Stimulated activated CD8-positive, alpha-beta memory T cell treated with anti-CD3 and anti-CD28 coated beads, Interleukin-2, amount 100 ng/mL, for 1 hour (primary cell): ENCODE data around the gene TPH2.

Experiments used
- DNase-seq, 2 donors: peaks; one replicate each; pipeline ENCODE4 v3.0.0-alpha.2; 2020; ENCODE audit warnings: low read depth in 2 of 2

The TPH2 gene

DNA sequence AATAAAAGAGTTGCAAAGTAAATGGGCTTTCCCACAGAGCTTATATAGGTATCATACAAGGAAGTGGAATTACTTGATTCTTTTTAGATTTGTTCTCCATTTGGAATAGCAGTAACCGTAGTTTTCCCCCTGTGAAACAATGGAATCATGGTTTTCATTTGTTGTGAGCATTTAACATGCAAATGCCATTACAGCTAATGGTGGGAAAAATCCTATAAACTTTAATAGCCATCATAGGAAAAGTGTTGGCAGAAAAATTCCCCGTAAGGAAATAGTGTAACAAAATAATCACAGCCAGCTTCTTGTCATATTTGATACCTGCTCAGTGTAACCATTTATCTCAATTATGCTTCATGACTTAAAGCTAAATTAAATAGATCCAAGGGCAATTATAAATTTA is 95.3 kb downstream of the TPH2 start:
- DNase-seq, result no peak

DNA sequence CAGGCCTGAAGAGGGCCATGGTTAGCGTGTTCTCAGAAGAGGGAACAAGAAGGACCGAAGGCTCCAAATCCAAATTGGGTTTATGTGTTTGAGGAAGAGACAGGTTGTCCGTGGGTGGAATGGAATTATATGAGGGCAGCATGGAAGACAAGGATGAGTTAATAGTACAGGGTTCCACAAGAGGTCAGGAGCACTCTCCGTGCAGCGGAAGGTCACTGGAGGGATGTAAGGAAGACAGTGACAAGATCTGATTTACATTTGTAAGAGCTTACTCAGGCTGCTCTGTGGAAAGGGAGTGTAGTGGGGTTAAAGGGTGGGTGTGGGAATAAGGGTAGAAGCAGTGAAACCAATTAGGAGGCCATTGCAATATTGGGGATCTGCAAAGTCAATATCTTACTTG is 97.0 kb downstream of the TPH2 start:
- DNase-seq, result no peak

GRCh38 chr12:72036393-72036792 is 97.7 kb downstream of the TPH2 start:
- DNase-seq, result no peak

DNA sequence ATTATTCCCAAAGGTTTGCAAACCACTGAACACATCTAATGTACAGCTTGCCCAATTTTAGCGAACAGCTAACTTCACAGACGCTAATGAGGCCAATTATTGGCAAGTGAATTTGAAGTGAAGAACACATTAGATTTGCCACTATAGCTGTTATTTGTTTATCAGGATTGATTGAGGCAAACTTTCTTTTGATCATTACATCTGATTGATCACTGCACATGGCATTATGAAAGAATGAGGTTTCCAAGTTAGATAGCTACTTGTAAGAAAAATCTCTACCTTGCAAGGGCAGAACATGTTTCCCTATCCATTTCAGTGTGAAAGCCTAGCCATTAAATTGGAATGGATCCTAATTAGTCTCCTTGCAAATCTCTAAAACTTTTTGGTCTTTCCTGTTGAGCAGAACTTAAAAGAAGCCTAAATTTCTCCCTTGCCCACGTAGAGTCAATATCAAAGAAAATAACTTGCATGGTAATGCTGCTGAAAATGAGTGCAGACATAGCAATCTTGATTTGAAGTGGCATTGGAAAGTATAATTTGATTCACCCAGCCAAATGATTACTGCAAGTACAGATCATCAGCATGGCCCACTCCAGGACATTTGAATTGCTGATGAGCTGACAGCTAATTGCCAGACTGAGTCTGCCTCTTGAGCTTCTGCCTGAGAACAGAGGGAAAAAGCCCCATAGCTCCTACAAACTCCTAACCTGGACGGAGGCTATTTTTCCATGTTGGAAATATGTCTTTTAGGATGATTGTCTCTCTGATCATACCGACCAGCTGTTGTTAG is 98.6 kb downstream of the TPH2 start:
- DNase-seq, result no peak

- DNase-seq, result no peak
Measured at GRCh38 chr12:72041811-72042210, 103.2 kb downstream of the TPH2 start.

DNA sequence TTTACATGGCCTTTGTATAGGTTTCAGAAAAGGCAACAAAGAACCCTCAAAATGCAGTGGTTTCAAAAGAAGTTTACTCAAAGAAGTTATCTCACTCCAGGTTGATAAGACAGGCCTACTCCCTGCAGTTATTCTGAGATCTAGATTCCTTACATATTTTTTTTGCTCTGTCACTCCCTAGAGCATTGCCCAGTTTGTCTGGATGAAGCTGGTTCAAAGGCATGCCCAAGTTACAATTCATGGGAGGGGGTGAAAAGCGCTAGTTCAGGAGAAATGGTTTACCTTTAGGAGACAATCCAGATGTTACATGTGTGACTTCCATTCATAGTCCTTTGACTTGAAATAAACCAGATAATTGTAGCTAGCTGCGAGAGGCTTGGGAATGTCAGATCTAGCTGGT is 115.0 kb downstream of the TPH2 start:
- DNase-seq, result no peak

GRCh38 chr12:72054511-72054910 is 115.9 kb downstream of the TPH2 start:
- no peak for DNase-seq

DNA sequence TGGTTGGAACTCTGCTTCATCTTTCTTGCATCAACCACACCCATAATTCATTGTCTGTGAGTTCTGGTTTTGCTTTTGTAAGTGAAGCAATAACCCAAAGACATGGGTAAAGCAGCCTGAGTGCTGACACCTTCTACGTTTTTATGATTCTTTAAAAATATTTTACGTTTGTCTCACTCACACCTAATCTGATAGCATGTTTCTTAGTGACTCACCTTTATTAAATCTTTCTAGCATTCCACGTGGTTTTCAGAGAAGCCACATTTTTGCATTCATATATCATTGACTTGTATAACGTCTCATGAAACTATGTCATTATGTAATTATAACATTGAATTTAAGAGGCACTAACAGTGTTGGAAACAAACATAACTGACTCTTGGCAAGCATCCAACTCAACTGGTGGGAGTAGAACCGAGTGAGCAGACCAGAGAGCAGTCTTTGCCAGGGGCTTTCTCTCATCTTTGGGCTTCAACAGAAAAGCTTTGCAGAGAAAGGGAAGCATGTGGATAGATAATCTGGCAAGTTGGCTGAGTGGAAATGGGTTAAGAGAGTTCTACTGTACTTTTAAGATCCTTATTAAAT is 118.8 kb downstream of the TPH2 start:
- no peak for DNase-seq

DNA sequence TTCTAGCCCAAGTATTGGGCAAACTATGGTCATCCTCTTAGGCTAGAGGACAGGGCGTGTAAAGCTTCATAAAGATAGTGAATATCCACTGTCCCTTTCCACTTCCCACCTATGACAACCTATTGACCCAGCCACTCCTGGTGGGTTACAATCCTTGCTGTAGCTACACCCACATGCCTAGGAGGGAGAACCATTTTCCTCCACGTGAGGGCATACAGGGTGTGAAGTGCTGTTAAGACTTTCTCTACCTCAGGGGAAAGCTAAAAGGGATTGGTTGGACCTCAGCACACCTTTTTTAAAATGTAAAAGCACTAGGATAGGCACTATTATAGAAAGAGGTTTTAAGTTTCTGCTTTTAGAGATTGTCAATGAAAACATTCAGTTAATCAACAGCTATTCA is 124.4 kb downstream of the TPH2 start:
- no peak for DNase-seq

GRCh38 chr12:72071030-72071429 is 132.4 kb downstream of the TPH2 start:
- no peak for DNase-seq

DNA sequence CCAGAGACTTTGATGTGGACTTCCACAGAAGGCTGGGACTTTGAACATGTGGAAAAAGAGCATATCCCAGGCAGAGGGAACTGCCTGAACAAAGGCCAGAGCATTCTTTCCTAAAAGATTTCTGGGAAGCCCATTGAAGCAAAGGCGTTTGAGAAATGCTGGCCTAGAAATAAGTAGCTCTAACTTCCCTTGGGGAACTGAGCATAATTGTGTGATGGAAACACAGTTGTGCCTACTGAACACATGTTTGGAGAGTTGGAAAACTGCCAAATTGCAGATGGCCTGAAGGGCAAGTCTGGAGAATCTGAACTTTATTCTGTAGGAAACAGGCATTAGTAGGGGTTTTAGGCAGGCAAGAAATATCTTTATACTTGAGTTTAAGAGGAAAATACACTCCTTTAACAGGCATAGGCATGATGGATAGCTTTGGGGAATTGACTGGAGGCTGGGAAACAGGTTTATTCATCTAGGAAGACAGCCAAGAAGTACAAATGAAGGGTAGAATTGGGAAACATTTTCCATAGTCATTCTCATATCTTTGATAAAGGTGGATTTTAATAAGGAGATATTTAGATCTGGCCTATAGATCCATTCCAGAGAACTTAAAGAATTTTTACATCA is 134.1 kb downstream of the TPH2 start:
- no peak for DNase-seq

GRCh38 chr12:72074065-72074464 is 135.4 kb downstream of the TPH2 start:
- no peak for DNase-seq

DNA sequence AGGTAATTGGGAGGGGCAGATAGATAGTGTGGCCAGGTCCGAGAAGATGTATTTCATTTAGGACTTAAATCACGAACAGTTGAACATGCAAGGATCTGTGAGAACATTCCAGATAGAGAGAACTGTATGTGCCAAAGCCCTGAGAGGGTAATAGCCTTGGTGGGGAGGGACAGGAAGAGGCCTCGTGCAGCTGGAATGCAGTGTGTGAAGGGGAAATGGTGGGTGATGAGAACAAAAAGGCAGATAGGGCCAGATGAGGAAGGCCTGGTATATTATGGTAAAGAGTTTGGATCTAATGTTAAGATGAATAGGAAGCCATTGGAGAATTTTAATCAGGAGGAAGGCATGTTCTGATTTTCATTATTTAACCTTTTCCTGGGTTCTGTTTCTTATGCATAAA is 136.3 kb downstream of the TPH2 start:
- no peak for DNase-seq

GRCh38 chr12:72075401-72075800 is 136.8 kb downstream of the TPH2 start:
- DNase-seq, result no peak

DNA sequence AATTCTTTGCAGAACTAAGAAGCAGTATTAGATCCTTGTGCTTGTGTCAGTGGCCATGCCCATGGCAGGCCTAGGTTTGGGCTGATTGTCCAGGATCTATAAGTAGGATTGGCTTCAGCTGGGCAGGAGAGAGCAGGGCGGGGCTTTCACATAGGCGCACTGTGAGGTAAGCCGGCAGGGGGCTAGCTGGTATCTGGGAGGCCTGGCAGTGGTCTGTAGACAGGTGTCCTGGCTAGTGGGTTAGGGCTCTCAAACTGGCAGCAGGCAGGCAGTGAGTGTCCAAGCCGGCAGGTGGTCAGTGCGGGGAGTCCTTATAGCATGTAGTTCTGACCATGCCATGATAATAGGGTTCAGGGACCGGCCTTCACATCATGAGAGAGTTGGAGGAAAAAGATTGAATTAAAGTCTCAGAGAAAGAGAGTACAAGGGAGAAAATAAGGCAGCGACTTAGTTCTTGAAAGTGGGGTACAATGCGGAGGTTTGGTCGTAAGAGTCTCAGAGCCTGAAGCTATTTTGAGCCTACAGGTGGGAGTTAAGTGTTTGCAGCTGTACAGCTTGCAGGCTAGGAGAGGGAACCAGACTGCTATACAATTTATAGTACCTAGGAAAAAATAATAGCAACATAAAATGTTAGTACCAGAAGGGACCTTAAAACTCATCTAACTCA is 137.4 kb downstream of the TPH2 start:
- no peak for DNase-seq

GRCh38 chr12:72076558-72076915 is 137.9 kb downstream of the TPH2 start:
- no peak for DNase-seq

DNA sequence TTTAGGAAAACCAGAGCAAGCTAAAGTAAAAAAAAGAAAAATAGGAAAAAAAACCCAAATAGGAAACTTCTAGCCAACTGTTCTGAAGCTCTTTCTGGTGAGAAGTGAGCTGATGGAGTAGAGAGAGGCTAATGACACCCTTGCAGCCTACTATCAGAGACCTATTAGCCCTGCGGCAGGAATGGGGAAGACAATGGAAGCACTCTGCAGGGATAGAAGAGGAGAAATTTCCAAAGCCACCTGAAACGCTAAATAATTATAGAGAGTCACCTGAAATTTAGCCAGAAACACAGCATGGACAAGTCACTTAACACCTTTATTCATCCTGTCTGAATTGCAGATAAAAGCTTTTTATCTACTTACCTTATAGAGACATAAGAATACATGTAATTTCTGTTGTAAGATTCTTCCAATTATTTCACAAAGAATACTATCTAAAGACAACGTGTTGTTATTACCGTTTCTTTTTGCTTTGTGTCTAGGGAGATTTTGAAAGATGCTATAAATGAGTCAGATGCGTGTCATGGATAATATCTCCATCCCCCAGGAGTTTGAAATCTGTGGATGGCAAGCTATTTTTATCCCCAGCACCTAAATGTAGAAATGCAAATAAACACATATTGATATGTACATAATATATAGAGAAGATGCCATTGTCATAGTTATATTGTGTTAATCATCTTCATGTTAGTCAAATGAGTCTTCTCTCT is 138.6 kb downstream of the TPH2 start:
- DNase-seq, result no peak

- no peak for DNase-seq
Measured at GRCh38 chr12:72081777-72082176, 143.1 kb downstream of the TPH2 start.
